Anterior cingulate cortex (tissue), 58 donors: ENCODE results near the gene HERC5.

Source experiments
- DNase-seq, 58 donors: peaks; one replicate each; lab custom pipeline; 2025; lab: John Stamatoyannopoulos, UW

Gene HERC5

GRCh38 chr4:88516746-88517145 is 59.8 kb downstream of the HERC5 start:
- no peak for DNase-seq

- DNase-seq = no peak
Measured at GRCh38 chr4:88517825-88518224, 60.9 kb downstream of the HERC5 start.

DNA sequence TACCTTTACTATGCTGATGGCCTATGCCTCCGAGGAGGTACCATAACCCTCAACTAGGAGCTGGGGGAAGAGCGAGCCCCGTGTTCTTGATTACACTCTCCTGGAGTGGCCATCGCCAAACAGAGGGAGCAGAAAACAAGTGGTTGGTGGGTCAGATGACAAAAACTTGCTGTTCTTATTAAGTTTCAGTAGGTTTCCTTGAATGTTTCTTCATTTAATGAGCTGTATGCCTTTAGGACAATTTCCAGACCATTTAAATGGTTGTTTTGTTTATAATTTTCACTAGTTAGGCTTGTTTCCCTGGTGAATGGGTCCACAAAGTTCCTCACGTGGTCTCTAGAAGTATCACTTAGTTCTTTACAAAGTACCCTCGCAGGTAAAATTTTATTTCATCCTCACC is 62.0 kb downstream of the HERC5 start:
- DNase-seq = no peak

DNA sequence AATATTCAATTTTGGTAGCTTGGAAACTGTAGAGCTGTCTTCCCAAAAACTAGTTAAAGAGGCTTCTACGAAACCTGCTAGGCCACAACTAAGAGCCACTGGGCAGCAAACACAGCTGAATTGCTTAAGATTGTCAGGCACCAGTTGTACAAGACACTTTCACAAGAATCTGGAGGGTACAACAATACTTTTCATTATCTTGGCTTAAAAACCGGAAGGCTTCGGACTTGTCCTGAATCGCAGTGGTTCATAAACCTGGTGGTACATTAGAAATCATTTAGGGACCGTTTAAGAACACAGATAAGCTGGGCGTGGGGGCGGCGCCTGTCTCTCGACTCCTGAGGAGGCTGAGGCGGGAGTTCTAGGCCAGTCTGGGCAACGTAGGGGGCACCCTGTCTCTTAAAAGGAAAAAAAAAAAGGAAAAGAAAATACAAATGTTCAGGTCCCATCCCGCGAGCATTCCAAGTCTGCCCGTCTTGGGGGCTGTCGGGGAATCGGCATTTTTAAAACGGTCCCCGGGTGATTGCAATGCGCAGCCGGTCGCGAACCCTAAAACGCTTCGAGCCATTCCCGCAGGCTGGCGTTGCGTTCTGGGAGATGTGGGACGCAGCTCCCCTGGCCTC is 65.9 kb downstream of the HERC5 start:
- peak in 11 of 58 donors; percentile 8 to 51 (median 34) for DNase-seq

DNA sequence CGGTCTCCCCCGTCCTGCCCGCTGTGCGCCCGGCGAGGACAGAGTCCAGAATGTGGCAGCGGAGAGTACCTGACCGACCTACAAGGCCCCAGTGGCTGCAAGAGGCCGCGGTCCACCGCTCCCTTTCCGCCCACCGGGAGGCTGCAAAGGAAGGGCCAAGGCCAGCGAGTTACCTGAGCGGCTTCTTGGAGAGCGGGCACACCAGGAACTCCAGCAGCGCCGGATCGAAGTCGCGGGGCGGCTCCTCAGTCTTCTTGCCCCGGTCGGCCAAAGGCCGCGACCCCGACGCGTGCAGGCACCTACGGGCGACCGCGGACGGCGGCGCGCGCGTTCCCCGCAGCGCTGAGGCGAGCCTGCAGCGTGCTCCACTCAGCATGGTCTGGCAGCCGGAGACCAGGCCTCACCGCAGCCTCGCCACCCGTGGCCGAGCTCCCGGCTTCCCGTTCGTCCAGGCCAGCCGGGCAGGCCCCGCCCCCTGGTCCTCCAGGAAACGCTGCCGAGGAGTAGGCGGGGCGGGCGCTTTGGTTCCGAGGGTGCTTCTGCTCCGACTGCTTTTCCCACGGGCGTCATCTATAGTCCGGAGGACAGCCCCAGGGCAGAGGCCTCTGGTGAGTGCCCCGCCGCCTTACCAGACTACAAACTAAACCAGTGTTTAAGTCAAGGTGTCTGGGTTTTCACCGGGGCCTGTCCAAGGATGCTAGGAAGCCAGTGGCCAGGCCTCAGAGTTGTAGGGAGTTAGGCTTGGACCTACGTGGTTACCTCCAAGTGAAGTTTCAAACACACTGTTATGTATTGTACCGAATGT is 66.6 kb downstream of the HERC5 start, which contains the start of gene PYURF:
TSS of gene PYURF (minus strand) at position 452 of the 805 bp plus-strand sequence. CDS start at position 376, 76 bp downstream.
- DNase-seq = peak; percentile 51 to 97 (median 90)

DNA sequence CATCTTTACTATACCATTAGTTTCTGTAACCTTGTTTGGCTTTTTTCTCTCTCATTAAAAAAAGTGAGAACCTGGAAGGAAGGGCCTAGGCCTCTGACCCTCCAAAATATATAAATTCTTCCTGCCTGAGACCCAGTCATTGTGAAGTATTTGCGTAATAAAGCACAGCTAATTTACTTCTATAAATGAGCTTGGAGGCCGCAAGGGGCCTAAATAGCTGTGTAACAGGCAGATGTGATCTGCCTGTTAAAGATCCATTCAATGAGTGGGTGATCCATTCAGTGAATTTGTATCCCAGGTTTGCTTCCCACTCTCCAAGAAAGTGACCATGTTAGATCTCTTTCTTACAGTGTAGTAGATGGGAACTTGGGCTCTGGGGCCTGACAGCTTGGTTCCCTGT is 67.3 kb downstream of the HERC5 start:
- DNase-seq = no peak

GRCh38 chr4:88526221-88526815 is 69.4 kb downstream of the HERC5 start:
- no peak for DNase-seq

DNA sequence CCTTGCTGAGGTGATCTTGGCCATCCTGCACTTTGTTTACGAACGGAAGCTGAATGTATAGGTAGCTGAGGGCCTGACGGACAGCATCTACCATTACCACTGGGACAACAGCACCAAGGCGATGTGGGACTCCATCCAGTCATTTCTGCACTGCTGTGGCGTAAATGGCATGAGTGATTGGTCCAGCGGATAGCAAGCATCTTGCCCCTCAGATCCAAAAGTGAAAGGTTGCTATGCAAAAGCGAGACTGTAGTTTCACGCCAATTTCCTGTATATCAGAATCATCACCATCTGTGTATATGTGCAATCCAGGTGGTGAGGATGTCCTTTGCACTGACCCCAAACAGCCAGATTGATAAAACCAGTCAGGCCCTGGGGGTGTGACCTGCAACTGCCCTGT is 70.9 kb downstream of the HERC5 start:
- DNase-seq = no peak

DNA sequence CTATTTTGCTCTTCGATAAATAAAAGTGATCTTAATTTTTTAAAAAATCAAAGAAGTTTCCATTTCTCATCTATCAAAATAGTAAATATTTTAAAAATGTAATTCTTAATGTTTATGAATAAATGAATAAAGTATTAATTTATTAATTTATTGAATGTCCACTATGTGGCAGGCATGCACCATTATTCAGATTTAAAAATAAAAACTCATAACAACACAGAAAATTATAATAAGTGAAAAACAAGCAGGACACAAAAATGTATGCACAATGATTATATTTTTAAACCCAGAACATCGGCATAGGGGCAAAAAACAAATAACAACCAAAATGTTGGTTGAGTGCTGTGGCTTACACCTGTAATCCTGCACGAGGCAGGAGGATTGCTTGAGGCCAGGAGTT is 71.9 kb downstream of the HERC5 start:
- DNase-seq = no peak

- DNase-seq = peak in 1 of 58 donors; percentile 8
Measured at GRCh38 chr4:88531549-88531948, 74.6 kb downstream of the HERC5 start.

DNA sequence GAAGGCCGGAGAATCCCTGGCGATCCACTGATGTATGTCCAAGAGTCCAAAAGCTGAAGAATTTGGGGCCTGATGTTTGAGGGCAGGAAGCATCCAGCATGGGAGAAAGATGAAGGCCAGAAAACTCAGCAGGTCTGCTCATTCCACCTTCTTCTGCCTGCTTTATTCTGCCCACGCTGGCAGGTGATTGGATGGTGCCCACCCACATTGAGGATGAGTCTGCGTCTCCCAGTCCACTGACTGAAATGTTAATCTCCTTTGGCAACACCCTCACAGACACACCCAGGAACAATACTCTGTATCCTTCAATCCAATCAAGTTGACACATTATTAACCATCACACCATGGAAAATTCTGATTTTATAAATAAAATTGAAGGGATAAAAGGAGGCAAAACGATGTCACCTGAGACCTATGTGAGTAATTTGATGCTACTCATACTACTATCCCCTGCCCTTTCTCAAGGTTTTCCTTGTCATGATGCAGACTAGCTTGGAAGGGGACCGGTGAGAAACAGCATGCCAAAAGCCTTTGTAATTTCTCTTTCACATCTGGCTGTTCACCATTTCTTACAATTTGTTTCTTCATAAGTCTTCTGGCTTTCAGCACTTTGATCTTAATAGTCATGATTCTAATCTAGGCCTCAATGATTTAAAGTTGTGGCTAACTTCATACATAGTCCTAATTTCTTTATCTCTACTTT is 76.3 kb downstream of the HERC5 start:
- DNase-seq = no peak

DNA sequence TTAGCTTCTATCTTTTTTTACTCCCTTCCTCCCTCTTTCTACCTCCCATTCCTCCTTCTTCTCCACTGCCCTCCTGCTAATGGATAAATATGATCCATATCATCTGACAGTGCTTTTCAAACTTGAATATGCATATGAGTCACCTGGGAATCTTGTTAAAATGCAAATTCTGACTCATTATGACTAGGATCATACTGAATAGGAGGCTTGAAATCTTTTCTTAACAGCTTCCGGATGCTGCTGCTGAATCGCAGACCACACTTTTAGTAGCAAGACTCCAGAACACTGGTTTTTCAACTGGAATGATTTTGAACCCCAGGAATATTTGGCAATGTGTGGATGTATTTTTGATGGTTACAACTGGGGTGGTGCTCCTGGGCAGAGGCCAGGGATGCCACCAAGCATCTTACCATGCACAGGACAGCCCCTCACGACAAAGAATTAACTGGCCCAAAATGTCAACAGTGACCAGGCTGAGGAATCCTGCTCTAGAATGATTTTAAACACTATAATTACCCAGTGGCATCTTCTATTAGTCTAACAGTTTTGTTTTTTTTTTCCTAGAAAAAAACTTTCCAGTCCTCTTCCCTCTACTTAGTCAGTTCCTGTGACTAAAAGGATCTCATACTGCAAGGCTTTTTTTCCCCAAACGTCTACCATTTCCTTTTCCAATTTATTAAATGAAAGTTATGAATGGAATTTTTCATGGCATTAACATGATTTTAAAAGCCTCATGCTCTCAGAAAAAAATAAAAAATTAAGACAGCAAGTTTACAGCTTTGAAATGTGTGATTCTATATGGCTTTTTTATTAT is 77.2 kb downstream of the HERC5 start:
- DNase-seq = no peak

DNA sequence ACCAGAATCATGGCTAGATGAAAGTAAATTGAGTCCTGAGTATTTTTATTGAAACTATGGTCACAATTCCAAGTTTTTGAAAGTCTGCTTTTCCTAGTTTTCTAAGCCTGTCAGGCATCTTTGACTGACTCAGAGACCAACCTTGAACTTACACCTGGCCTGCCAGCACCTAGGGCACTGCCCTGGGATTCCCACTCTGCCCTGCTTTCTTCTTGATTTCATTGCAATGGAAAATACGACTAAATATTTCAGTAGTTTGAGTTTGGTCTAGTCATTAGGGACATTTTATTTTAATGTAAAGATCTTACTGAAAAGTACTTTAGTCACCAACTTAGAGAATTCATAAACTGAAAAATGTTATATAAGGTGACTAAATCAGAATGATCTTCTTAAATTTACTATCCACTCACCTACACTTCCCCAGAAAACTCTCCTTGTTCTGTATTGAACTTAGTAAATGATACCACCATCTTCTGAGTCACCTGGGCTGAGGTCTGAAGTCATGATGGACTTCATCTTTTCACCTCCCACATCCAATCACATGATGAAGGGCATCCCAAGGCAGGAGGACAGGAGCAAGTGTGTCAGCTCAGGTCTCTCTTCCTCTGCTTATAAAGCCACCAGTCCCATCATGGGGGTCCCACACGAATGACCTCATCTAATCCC is 78.3 kb downstream of the HERC5 start:
- no peak for DNase-seq

DNA sequence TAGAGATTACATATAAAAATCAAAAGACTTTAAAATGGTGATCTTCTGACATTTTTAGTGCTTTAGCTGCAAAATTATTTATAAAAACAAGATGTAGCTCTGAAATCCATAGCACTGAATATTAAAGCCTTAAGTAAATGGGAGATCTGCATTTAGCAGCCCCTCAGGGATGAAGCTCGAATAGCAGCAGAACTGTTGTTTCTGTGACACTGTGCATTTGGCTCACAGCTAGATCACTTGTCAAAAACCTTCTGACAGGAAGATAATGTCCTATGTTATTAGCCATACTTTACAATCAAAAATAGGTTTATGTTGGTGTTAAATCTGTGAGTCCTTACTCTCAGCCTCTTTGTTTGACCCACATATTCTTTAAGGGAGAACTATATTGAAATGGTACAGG is 80.8 kb downstream of the HERC5 start:
- no peak for DNase-seq

DNA sequence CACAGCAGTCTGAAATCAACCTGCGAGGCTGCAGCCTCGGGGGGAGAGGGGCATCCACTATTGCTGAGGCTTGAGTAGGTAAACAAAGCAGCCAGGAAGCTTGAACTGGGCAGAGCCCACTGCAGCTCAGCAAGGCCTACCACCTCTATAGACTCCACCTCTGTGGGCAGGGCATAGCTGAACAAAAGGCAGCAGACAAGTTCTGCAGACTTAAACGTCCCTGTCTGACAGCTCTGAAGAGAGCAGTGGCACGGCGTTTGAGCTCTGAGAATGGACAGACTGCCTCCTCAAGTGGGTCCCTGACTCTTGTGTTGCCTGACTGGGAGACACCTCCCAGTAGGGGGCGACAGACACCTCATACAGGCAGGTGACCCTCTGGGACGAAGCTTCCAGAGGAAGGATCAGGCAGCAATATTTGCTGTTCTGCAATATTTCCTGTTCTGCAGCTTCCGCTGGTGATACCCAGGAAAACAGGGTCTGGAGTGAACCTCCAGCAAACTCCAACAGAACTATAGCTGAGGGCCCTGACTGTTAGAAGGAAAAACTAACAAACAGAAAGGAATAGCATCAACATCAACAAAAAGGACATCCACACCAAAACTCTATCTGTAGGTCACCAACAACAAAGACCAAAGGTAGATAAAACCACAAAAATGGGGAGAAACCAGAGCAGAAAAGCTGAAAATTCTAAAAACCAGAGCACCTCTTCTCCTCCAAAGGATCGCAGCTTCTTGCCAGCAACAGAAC is 82.6 kb downstream of the HERC5 start:
- DNase-seq = peak in 16 of 58 donors; percentile 2 to 50 (median 18)

DNA sequence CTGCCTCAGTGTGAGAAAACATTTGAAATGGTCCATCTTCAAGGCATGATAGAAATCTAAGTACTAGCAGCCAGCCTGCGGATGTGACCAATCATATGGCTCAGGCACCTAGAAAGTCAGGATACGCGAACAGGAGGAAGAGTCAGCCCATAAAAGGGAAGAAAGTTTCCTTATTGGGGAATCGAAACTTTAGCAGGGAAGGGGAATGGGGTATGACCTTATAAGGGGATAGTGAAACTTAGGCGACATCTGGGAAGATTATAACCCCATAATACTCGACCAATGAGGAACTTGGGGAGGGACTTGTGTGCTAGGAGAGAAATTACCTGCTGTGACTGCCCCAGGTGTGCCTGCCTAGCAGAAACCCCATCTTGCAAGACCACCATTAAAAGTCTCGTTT is 92.9 kb downstream of the HERC5 start:
- no peak for DNase-seq
